Measurements from ENCODE around the gene CSDE1. TPM values are rescaled to one million over a fixed set of nuclear protein-coding genes. Genes with fewer than 3 reads are reported as not detected.

Gene CSDE1
- total and polyA plus RNA-seq, 4 donors = 286 to 661 (median 578) TPM

DNA sequence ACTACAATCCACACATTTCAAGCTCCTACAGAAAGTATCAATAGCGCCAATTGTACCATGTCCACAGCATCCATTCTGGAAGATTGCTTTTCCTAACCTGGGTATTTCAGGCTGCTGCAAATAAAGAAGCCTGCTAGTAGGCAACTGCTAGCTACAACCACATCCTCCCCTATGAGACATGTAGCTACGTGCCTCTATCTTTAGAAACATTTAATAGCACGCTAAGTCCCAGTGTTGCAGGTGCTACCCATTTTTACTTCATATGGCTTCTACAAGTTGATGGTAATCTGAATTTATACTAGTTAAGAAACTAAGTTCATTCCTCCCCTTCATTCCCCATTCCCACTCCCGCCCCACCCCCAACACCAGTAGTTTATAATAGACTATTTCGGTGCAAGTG, 55.0 kb downstream of the CSDE1 start:
- DNase-seq (no peak), ATAC-seq (ENCODE audit: low FRiP score) (no peak)
- Histone ChIP-seq H3K36me3 (ENCODE audit: control insufficient read depth in 1 of 2, insufficient read depth in 2 of 2, low read length in 1 of 2) (peaks cover 0 to 2% of the 10 kb centered on the region in 2 donors), H3K9me3 (ENCODE audit: control insufficient read depth, low read length) (no peaks in the 10 kb centered on the region), H3K27ac (ENCODE audit: low read depth in 1 of 2, low read length in 2 of 2) (no peak overlapping the region), H3K4me3 (ENCODE audit: low read length in 2 of 2) (no peak overlapping the region), H3K27me3 (ENCODE audit: control insufficient read depth in 1 of 2, insufficient read depth in 2 of 2, low read length in 1 of 2) (no peaks in the 10 kb centered on the region), H3K4me1 (ENCODE audit: control insufficient read depth in 1 of 2, insufficient read depth in 2 of 2, low read length in 2 of 2) (no peaks in the 10 kb centered on the region)
- 81 to 82% methylated on average over 5 of the region's 5 CpGs for WGBS, 2 donors
- intact Hi-C loops (cut with DNase I) = no loop called here

DNA sequence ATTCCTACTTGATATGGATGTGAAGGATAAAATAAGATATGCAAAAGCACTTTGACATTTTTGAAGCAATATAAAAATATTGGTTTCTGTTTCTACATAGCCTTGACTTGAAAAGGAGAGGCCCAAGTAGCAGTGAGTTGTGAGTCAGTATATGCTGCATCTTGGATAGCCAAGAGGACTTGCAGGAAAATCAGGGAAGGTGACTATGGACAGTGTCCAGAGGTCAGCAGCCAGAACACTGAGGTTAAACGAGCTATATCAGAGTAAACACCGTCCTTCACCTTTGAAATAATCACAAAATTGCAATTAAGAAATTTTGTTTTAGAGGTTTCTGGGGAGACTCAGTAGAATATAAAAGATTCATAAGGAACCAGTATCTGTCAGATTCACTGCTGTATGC, 55.9 kb downstream of the CSDE1 start:
- no peaks in the 10 kb centered on the region for H3K27me3 ChIP-seq (ENCODE audit: control insufficient read depth in 1 of 2, insufficient read depth in 2 of 2, low read length in 1 of 2)
- H3K4me3 ChIP-seq (ENCODE audit: low read length in 2 of 2) = no peak overlapping the region
- DNase-seq (no peak), ATAC-seq (ENCODE audit: low FRiP score) (no peak)
- WGBS, 2 donors = 73% methylated on average over 2 of the region's 2 CpGs
- intact Hi-C loops (cut with DNase I) = no loop called here
- no peaks in the 10 kb centered on the region for H3K4me1 ChIP-seq (ENCODE audit: control insufficient read depth in 1 of 2, insufficient read depth in 2 of 2, low read length in 2 of 2)
- no peaks in the 10 kb centered on the region for H3K36me3 ChIP-seq (ENCODE audit: control insufficient read depth in 1 of 2, insufficient read depth in 2 of 2, low read length in 1 of 2)
- no peak overlapping the region for H3K27ac ChIP-seq (ENCODE audit: low read depth in 1 of 2, low read length in 2 of 2)
- H3K9me3 ChIP-seq (ENCODE audit: control insufficient read depth, low read length) = no peaks in the 10 kb centered on the region

DNA sequence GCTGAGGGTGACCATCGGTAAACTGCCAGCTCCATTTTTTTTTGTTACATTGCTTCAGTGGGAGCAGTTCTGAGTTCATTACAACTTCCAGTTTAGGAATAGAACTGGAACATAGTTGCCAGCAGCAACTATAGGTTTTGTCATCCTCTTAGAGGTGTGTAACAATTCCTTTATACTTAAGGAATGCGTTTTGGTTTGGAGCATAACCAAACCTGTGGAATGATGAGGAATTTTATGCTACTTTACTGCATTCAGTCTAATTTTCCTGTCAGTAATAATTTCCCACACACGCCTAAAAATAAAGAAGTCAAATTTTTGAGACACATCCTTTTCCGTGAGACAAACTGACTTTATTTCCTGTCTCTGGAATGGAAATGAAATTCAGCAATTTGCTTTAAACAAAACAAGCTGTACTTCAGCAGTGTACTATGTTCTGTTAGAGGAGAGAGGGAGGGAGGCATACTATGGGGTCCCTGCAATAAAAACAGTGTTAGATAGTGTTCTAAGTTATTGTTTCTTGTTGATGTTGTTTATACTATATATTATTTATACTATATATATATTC, 57.7 kb downstream of the CSDE1 start:
- intact Hi-C loops (cut with DNase I) = no loop called here
- WGBS, 2 donors = 26 to 37% methylated on average over 4 of the region's 4 CpGs
- no peak overlapping the region for H3K4me3 ChIP-seq (ENCODE audit: low read length in 2 of 2)

DNA sequence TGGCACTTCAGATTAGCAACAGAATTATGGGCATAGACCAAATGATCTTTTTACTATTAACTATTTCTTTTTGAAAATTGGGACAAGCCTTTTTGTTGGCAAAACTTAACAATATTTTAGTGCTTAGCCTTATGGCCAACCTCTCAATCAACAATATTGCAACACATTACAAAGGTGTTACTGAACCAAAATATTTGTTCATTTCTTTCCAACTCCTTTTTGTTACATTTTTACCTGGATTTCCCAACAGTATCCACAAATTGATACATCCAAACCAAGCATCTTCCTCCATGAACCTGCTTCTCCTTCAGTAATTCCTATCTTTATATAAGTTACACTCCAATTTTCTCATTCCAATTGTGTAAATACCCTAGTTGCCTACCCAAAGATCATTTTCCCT, 61.0 kb downstream of the CSDE1 start:
- no peaks in the 10 kb centered on the region for H3K36me3 ChIP-seq (ENCODE audit: control insufficient read depth in 1 of 2, insufficient read depth in 2 of 2, low read length in 1 of 2)
- no peaks in the 10 kb centered on the region for H3K4me1 ChIP-seq (ENCODE audit: control insufficient read depth in 1 of 2, insufficient read depth in 2 of 2, low read length in 2 of 2)
- no peak overlapping the region for H3K4me3 ChIP-seq (ENCODE audit: low read length in 2 of 2)
- ATAC-seq (ENCODE audit: low FRiP score) = no peak
- no peak for DNase-seq
- H3K9me3 ChIP-seq (ENCODE audit: control insufficient read depth, low read length) = no peaks in the 10 kb centered on the region
- H3K27ac ChIP-seq (ENCODE audit: low read depth in 1 of 2, low read length in 2 of 2) = no peak overlapping the region
- intact Hi-C loops (cut with DNase I) = no loop called here
- H3K27me3 ChIP-seq (ENCODE audit: control insufficient read depth in 1 of 2, insufficient read depth in 2 of 2, low read length in 1 of 2) = no peaks in the 10 kb centered on the region

More for the DNA sequence above, 57.7 kb downstream of the CSDE1 start:
- no peak for ATAC-seq (ENCODE audit: low FRiP score)
- DNase-seq = no peak
- Histone ChIP-seq H3K27ac (ENCODE audit: low read depth in 1 of 2, low read length in 2 of 2) (no peak overlapping the region), H3K4me1 (ENCODE audit: control insufficient read depth in 1 of 2, insufficient read depth in 2 of 2, low read length in 2 of 2) (no peaks in the 10 kb centered on the region), H3K36me3 (ENCODE audit: control insufficient read depth in 1 of 2, insufficient read depth in 2 of 2, low read length in 1 of 2) (no peaks in the 10 kb centered on the region), H3K9me3 (ENCODE audit: control insufficient read depth, low read length) (no peaks in the 10 kb centered on the region), H3K27me3 (ENCODE audit: control insufficient read depth in 1 of 2, insufficient read depth in 2 of 2, low read length in 1 of 2) (no peaks in the 10 kb centered on the region)

DNA sequence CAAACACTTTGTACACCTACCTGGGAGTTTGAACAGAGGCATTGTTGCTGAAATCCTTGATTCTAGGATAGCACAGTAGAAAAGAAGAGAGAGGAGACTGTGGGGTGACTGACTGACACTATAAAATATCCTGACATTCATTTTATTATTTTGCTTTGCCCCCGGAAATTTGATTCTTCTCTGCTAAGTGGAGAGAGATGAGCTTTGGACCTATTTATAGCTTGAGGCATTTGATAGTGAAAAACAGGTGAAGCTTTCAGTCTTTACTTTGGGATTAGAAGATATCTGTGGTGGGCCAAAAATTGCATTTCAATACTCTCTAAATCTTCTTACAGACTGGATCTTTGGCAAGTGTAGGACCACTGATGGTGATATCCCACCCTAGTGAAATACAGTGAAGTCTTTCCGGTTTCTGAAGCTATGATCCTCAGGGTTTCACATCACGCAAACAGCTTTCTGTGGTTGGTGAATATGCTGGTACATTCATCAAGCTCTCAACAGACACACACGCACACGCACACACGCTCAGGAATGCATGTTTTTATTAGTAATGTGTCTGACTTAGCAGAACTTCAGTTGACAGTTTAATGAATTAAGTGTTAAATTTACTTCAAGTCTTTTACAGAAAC, 62.2 kb downstream of the CSDE1 start, which contains the start of gene AMPD1:
TSS of gene AMPD1 (minus strand) at position 117 of the 629 bp plus-strand sequence. CDS start at position 42, 75 bp downstream.
- H3K27ac ChIP-seq (ENCODE audit: low read depth in 1 of 2, low read length in 2 of 2) = no peak within 1 kb of the TSS
- ATAC-seq (ENCODE audit: low FRiP score) = no peak
- H3K4me1 ChIP-seq (ENCODE audit: control insufficient read depth in 1 of 2, insufficient read depth in 2 of 2, low read length in 2 of 2) = no peaks in the 10 kb centered on the region
- no peaks in the 10 kb centered on the region for H3K9me3 ChIP-seq (ENCODE audit: control insufficient read depth, low read length)
- no peak for DNase-seq
- 22 to 23% methylated on average over 6 of the region's 6 CpGs for WGBS, 2 donors
- H3K4me3 ChIP-seq (ENCODE audit: low read length in 2 of 2) = no peak within 1 kb of the TSS
- H3K27me3 ChIP-seq (ENCODE audit: control insufficient read depth in 1 of 2, insufficient read depth in 2 of 2, low read length in 1 of 2) = no peaks in the 10 kb centered on the region
- intact Hi-C loops (cut with DNase I) = no loop called here
- H3K36me3 ChIP-seq (ENCODE audit: control insufficient read depth in 1 of 2, insufficient read depth in 2 of 2, low read length in 1 of 2) = no peaks in the 10 kb centered on the region

DNA sequence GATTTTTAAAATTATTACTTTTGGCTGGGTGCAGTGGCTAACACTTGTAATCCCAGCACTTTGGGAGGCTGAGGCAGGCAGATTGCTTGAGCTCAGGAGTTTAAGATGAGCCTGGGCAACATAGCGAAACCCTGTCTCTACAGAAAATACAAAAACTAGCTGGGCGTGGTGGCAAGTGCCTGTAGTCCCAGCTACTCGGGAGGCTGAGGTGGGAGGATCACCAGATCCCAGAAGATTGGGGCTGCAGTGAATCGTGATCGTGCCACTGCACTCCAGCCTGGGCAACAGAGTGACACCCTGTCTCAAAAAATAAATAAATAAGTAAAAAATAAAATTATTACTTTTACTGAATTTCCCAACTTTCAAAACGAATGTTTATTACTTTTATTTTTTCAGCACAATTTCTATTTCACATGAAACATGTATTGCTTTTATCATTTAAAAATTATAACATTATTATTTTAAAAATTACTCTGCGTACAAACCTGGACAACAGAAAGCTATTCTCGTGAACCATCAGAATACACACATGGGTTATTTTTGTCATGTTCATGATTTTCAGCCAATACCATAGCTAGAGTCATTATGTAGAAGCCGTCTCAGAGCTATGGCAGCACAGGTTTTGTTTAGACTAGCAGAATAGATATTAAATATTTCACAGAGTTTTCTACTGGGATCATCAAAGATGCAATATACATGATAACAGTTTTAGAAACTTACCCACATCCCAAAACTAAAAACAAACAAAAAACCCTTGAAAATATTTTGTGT, 63.1 kb downstream of the CSDE1 start:
- ATAC-seq (ENCODE audit: low FRiP score) (no peak), DNase-seq (no peak)
- no peaks in the 10 kb centered on the region for H3K9me3 ChIP-seq (ENCODE audit: control insufficient read depth, low read length)
- H3K27me3 ChIP-seq (ENCODE audit: control insufficient read depth in 1 of 2, insufficient read depth in 2 of 2, low read length in 1 of 2) = no peaks in the 10 kb centered on the region
- 78 to 79% methylated on average over 9 of the region's 9 CpGs for WGBS, 2 donors
- no peak overlapping the region for H3K4me3 ChIP-seq (ENCODE audit: low read length in 2 of 2)
- no peaks in the 10 kb centered on the region for H3K4me1 ChIP-seq (ENCODE audit: control insufficient read depth in 1 of 2, insufficient read depth in 2 of 2, low read length in 2 of 2)
- H3K27ac ChIP-seq (ENCODE audit: low read depth in 1 of 2, low read length in 2 of 2) = no peak overlapping the region
- H3K36me3 ChIP-seq (ENCODE audit: control insufficient read depth in 1 of 2, insufficient read depth in 2 of 2, low read length in 1 of 2) = no peaks in the 10 kb centered on the region
- intact Hi-C loops (cut with DNase I) = no loop called here

DNA sequence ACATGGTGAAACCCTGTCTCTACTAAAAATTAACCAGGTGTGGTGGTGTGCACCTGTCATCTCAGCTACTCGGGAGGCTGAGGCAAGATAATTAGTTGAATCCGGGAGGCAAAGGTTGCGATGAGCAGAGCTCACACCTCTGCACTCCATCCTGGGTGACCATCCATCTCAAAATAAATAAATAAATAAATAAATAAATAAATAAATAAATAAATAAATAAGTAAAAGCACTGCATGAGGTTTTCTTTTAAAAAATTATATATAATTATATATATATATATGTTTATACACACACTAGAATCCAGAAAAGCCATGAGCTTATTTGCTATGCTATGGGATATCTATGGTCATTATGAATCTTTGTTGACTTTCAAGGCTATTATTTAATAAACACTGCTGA, 64.8 kb downstream of the CSDE1 start:
- H3K4me3 ChIP-seq (ENCODE audit: low read length in 2 of 2) = no peak overlapping the region
- no peak for ATAC-seq (ENCODE audit: low FRiP score)
- DNase-seq = no peak
- no peaks in the 10 kb centered on the region for H3K36me3 ChIP-seq (ENCODE audit: control insufficient read depth in 1 of 2, insufficient read depth in 2 of 2, low read length in 1 of 2)
- intact Hi-C loops (cut with DNase I) = no loop called here
- H3K4me1 ChIP-seq (ENCODE audit: control insufficient read depth in 1 of 2, insufficient read depth in 2 of 2, low read length in 2 of 2) = no peaks in the 10 kb centered on the region
- H3K27me3 ChIP-seq (ENCODE audit: control insufficient read depth in 1 of 2, insufficient read depth in 2 of 2, low read length in 1 of 2) = peaks cover 0 to 2% of the 10 kb centered on the region in 2 donors
- 95 to 98% methylated on average over 3 of the region's 3 CpGs for WGBS, 2 donors
- no peak overlapping the region for H3K27ac ChIP-seq (ENCODE audit: low read depth in 1 of 2, low read length in 2 of 2)
- no peaks in the 10 kb centered on the region for H3K9me3 ChIP-seq (ENCODE audit: control insufficient read depth, low read length)

DNA sequence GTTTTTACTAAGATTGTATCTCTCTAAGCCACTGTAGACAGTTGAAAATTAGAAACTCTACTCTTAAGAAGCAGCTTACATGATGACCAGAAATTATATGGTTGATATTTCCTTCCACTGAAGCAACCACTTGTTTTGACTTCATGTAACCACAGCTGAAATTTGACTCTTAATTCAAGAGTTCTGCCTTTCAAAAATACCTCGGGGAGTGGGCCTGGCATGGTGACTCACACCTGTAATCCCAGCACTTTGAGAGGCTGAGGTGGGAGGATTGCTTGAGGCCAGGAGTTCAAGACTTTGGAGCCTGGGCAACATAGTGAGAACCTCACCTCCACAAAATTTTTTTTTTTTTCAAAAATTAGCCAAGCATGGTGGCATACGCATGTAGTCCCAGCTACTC, 66.7 kb downstream of the CSDE1 start:
- intact Hi-C loops (cut with DNase I) = no loop called here
- ATAC-seq (ENCODE audit: low FRiP score) (no peak), DNase-seq (no peak)
- 80 to 84% methylated on average over 2 of the region's 2 CpGs for WGBS, 2 donors
- Histone ChIP-seq H3K27me3 (ENCODE audit: control insufficient read depth in 1 of 2, insufficient read depth in 2 of 2, low read length in 1 of 2) (peaks cover 0 to 2% of the 10 kb centered on the region in 2 donors), H3K9me3 (ENCODE audit: control insufficient read depth, low read length) (no peaks in the 10 kb centered on the region), H3K4me1 (ENCODE audit: control insufficient read depth in 1 of 2, insufficient read depth in 2 of 2, low read length in 2 of 2) (no peaks in the 10 kb centered on the region), H3K36me3 (ENCODE audit: control insufficient read depth in 1 of 2, insufficient read depth in 2 of 2, low read length in 1 of 2) (no peaks in the 10 kb centered on the region), H3K4me3 (ENCODE audit: low read length in 2 of 2) (no peak overlapping the region), H3K27ac (ENCODE audit: low read depth in 1 of 2, low read length in 2 of 2) (no peak overlapping the region)

DNA sequence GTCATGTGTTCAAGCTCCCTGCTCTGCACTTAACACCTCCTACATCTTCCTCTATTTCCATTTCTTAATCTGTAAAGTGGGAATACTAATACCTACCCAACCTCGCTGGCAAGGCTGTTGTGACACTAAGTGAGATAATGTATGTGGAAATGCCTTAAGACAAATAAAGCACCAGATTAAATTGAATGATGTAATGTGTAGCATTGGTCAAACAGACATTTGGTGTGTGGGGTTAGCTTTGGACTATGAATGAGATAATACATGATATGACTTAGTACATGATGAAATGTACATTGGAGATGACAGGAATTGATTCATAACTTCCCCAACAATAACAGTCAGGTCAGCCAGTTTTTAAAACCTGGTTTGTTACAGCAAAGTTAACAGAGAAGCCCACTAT, 67.6 kb downstream of the CSDE1 start:
- ATAC-seq (ENCODE audit: low FRiP score) (no peak), DNase-seq (no peak)
- intact Hi-C loops (cut with DNase I) = no loop called here
- H3K27me3 ChIP-seq (ENCODE audit: control insufficient read depth in 1 of 2, insufficient read depth in 2 of 2, low read length in 1 of 2) = peaks cover 0 to 2% of the 10 kb centered on the region in 2 donors
- H3K4me3 ChIP-seq (ENCODE audit: low read length in 2 of 2) = no peak overlapping the region
- H3K36me3 ChIP-seq (ENCODE audit: control insufficient read depth in 1 of 2, insufficient read depth in 2 of 2, low read length in 1 of 2) = no peaks in the 10 kb centered on the region
- 60 to 67% methylated on average over 1 of the region's 1 CpG for WGBS, 2 donors
- no peak overlapping the region for H3K27ac ChIP-seq (ENCODE audit: low read depth in 1 of 2, low read length in 2 of 2)
- no peaks in the 10 kb centered on the region for H3K9me3 ChIP-seq (ENCODE audit: control insufficient read depth, low read length)
- H3K4me1 ChIP-seq (ENCODE audit: control insufficient read depth in 1 of 2, insufficient read depth in 2 of 2, low read length in 2 of 2) = no peaks in the 10 kb centered on the region

Data from aorta (tissue), 5 donors.